Stimulated activated CD4-positive, alpha-beta T cell treated with anti-CD3 and anti-CD28 coated beads, TNF-alpha, amount 100 ng/mL, for 24 hours (primary cell): Measurements from ENCODE around the gene RBFOX2.
"Not testable (repeated sequence)": the region's sequence is repeated elsewhere in the genome, so short reads cannot be mapped to it uniquely, and the experiment has no call there.

Source experiments
- DNase-seq, 3 experiments: peaks; one replicate each; pipeline ENCODE4 v3.0.0-alpha.2; 2020; ENCODE audit warnings: low read depth in 3 of 3

The RBFOX2 gene

DNA sequence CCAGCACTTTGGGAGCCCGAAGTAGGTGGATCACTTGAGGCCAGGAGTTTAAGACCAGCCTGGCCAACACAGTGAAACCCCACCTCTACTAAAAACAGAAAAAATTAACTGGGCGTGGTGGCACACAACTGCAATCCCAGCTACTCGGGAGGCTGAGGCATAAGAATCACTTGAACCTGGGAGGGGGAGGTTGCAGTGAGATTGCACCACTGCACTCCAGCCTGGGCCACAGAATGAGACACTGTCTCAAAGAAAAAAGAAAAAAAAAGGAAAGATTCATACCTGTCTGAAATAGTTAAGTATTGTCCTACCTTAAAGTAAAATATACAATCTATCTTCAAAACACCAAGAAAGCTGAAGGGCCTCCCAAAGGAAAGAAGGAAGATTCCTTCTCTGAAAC is 20.1 kb downstream of the RBFOX2 start:
- no peak for DNase-seq

DNA sequence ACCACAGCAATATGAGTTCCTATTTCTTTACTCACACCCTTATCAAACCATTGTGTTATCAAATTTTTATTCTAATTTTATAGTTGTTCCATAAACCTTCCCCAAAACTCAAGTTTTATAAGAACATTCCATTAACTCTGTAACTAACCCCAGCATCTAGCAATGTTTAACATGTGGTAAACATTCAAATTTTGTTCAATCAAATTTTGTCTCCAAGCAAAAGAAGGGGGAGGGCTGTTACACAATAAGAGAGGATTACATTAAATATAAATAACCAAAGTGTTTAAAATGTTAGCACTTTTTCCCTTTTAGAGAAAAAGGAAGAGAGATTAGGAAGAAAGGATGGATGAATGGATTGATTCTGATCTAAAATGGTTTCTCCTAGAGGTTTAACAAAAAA is 20.5 kb downstream of the RBFOX2 start:
- DNase-seq: no peak

- no peak for DNase-seq
Measured at GRCh38 chr22:36003972-36004674, 24.5 kb downstream of the RBFOX2 start.

- DNase-seq: no peak
Measured at GRCh38 chr22:36002718-36003260, 25.8 kb downstream of the RBFOX2 start.

GRCh38 chr22:36002084-36002483 is 26.5 kb downstream of the RBFOX2 start:
- DNase-seq: no peak

DNA sequence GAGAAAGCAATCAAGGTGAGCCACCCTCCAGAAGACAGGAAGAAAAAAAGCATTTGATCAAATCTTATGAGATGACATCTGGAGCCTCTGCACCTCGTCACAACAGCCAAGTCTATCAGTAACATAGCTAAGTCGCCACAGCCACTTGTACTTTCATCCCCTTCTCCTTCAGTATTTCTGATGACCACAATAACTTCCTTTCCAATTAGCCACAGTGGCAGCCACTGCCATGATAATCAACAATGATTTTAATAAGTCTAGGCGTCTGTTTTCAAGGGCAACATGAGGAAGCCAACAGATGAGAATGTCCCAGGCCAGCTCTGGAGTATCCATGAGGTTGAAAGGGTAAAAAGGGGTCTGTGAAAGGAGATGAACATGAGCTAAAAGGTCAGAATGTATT is 29.9 kb downstream of the RBFOX2 start:
- DNase-seq: no peak

DNA sequence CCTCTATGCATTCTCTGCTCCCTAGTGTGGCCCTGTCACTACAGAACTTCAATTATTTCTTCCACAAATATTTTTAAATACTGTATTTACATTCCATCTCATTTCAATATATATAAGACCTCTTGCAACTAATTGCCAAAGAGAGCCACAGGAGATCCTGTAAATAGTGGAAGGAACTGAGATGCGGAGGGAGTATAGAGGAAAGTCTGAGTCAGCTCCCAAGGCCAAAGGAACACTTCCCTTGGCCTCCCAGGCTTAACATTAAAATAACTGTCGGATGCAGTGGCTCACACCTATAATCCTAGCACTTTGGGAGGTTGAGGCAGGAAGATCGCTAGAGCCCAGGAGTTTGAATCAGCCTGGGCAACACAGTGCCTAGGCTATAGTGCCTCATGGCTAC is 31.2 kb downstream of the RBFOX2 start:
- no peak for DNase-seq

DNA sequence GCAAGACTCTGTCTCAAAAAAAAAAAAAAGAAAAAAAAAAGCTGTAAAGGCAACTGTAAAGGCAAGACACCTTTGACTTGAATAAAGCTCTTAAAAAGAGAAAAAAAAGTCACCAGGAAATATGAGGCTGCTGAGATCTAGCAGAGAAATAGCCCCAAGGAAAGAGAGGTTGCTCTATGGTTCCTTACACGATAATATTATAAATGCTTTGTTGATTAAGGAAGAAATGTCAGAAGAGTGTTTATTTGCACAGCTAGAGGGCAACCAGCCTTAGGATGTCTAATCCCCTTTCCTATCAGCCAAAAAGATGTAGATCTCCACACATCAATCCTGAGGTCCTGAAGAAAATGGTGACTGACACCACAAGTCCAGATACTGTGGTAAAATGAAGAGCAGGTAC is 32.0 kb downstream of the RBFOX2 start:
- DNase-seq: no peak

GRCh38 chr22:35995772-35996171 is 32.9 kb downstream of the RBFOX2 start:
- no peak for DNase-seq

GRCh38 chr22:35995348-35995747 is 33.3 kb downstream of the RBFOX2 start:
- DNase-seq: no peak

DNA sequence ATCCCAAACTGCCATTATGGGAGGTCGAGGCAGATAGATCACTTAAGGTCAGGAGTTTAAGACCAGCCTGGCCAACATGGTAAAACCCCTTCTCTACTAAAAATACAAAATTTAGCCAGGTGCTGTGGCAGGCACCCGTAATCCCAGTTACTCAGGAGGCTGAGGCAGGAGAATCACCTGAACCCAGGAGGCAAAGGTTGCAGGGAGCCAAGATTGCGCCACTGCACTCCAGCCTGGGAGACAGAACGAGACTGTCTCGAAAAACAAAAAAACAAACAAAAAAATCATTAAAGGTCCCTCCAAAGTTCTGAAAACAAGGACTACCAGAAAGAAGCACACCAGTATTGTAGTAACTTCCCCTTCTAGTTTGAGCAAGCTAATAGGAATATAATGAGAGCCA is 34.9 kb downstream of the RBFOX2 start:
- DNase-seq: not testable (repeated sequence)

DNA sequence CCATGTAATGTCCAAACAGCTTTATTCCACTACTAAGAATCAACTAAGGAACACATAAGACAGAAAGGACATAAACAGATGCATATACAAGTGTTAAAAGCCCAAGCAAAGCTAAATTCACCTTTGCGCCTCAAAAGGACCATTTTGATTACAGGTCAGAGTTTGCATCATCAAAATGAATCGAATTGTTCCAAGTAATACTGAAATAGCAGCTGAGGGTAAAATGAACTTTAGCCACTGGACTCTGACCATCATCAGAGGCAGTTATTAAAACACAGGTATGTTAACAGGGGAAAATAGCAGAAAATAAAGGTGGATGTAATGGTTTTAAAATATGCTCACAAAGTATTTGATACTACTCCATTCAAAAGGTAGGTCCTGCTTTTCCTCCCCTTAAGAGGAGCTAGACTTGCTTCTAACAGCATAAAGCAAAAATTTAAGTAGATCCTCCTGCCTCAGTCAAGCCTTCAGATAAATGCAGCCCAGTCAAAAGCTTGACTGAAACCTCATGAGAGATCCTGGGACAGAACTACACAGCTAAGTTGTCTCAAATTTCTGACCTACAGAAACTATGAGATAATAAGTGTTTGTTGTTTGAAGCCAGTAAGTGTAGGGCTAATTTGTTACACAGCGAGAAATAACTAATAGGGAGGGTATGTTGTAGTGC is 35.4 kb downstream of the RBFOX2 start:
- no peak for DNase-seq

DNA sequence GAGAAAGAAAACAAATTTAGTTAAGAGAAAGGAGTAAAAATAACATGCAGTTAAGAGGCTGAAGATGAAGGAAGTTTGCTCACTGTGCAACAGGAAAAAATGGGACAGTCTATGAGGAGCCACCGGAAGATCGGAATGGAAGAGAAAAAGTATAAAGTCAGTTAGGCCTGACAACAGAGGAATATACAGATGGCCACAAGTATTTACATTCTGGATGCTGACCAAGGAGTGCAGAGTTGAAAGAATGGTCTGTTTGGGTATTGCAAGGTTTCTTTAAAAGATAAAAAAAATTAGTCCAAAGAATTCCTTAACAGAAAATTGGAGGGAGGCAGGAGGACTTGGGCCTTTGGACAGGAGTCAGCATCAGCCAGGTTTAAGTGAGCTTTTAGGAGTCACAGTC is 37.5 kb downstream of the RBFOX2 start:
- DNase-seq: no peak

GRCh38 chr22:35988030-35988429 is 40.6 kb downstream of the RBFOX2 start:
- no peak for DNase-seq

- DNase-seq: no peak
Measured at GRCh38 chr22:35987487-35987886, 41.1 kb downstream of the RBFOX2 start.

DNA sequence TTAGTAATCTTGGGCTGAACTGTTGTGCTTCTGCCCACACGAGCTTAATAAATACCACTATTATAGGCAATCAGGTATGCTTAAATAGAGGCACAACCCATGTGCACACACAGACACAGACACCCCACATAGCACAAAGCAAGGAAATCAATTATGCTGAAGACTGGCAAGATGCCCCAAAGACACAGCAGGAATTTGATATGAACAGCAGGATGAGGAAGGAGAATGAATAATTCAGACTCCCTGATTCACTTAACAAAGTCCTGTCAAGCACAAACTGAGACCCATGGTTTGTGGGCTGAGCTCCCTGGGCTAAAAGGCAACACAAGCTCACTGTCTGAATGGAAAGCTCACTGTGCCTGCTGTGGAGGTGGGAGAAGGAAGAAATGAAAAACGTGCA is 42.5 kb downstream of the RBFOX2 start:
- no peak for DNase-seq

GRCh38 chr22:35985371-35985770 is 43.3 kb downstream of the RBFOX2 start:
- DNase-seq: no peak

DNA sequence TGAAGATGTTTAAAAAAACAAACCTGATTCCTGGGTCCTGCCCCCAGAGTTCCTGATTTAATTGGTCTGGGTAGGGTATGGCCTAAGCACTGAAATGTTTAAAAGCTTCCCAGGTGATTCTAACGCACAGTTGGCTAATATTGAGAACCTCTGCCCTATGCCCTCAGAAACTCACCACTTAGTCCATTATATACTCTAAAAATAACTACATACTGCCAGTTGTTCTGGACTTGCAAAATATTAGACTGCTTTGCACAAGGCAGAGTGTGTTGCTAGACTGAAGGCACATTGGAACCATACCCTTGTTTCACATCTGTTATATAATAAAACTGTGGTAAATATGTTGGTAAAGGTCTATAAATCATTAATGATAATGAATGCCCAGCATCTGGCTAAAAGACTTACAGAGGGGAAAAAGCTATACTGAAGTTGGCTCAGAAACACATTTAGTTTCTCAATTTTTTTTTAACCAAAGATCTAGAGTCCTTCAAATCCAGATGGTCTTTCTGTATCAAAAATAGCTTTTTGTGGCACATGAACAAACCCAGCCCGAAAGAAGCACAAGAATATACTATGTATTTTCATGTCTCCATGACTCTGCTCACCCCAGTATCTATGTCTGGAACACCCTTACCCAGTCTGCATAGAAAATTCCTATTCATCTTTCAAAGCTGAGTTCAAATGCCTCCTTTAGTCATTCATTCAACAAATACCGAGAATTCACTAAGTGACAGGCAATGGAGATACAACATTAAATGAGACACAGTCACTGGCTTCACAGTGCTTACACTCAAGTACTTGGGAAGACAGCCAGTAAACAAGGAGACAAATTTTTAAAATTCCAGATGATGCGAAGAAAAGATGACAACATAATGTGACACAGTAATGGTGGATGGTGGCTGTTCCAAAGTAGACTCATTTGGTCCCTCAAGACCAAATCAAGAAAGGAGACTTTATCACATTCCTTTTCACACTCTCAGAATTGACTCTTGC is 44.1 kb downstream of the RBFOX2 start:
- DNase-seq: no peak

DNA sequence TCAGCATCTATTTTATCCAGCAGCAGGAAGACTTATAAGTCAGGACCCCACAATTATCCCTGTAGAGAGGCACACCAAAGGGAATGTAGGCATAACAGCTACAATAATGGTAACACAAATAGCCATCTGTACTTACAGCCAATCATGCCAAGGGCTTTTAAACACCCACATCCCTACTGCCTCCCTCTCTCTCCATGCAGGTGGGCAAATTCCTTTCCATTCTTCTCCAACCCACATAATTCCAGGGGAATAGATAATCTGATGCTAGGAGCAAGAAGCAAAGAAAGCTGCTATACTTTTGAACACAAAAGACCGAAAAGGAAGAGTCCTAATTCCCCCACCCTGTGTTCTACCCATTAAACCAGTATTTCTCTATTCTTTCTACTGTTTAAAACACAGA is 46.7 kb downstream of the RBFOX2 start:
- DNase-seq: no peak

- DNase-seq: no peak
Measured at GRCh38 chr22:35978889-35979288, 49.7 kb downstream of the RBFOX2 start.

GRCh38 chr22:35978201-35978600 is 50.4 kb downstream of the RBFOX2 start:
- no peak for DNase-seq

- no peak for DNase-seq
Measured at GRCh38 chr22:35977136-35977535, 51.5 kb downstream of the RBFOX2 start.
